ENCODE results near the gene CXXC5.

Gene CXXC5

GRCh38 chr5:139638736-139639618 lies 9.2 kb upstream of the CXXC5 start:
- DNase-seq (ENCODE audit: low spot score), result no peak

- no peak for DNase-seq (ENCODE audit: low spot score)
These were observed 8.3 kb upstream of the CXXC5 start for GRCh38 chr5:139639619-139640380.

- DNase-seq (ENCODE audit: low spot score), result no peak
These were observed 7.6 kb upstream of the CXXC5 start for GRCh38 chr5:139640421-139641115.

GRCh38 chr5:139641116-139642080 lies 6.8 kb upstream of the CXXC5 start:
- DNase-seq (ENCODE audit: low spot score), result no peak

GRCh38 chr5:139642213-139642612 lies 5.9 kb upstream of the CXXC5 start:
- no peak for DNase-seq (ENCODE audit: low spot score)

GRCh38 chr5:139642891-139643871 lies 5.0 kb upstream of the CXXC5 start:
- DNase-seq (ENCODE audit: low spot score), result no peak

GRCh38 chr5:139644001-139644456 lies 4.1 kb upstream of the CXXC5 start:
- DNase-seq (ENCODE audit: low spot score), result no peak

GRCh38 chr5:139644646-139645429 lies 3.3 kb upstream of the CXXC5 start:
- DNase-seq (ENCODE audit: low spot score), result no peak

GRCh38 chr5:139645430-139645871 lies 2.7 kb upstream of the CXXC5 start:
- no peak for DNase-seq (ENCODE audit: low spot score)

GRCh38 chr5:139646111-139646510 lies 2.0 kb upstream of the CXXC5 start:
- no peak for DNase-seq (ENCODE audit: low spot score)

GRCh38 chr5:139646912-139647505 lies 1.1 kb upstream of the CXXC5 start:
- DNase-seq (ENCODE audit: low spot score), result no peak

GRCh38 chr5:139647506-139648204 lies 494 bp upstream of the CXXC5 start:
- no peak for DNase-seq (ENCODE audit: low spot score)

GRCh38 chr5:139649082-139649991 lies 1.2 kb downstream of the CXXC5 start:
- DNase-seq (ENCODE audit: low spot score), result peak; percentile 66

- no peak for DNase-seq (ENCODE audit: low spot score)
These were observed 2.0 kb downstream of the CXXC5 start for GRCh38 chr5:139650031-139650688.

GRCh38 chr5:139650689-139651042 lies 2.5 kb downstream of the CXXC5 start:
- DNase-seq (ENCODE audit: low spot score), result no peak

GRCh38 chr5:139651043-139651834 lies 3.1 kb downstream of the CXXC5 start:
- no peak for DNase-seq (ENCODE audit: low spot score)
